Measurements from ENCODE around the gene IL20. TPM values are rescaled to one million over a fixed set of nuclear protein-coding genes. Genes with fewer than 3 reads are reported as not detected.

Gene IL20
- total RNA-seq, 1 experiment from 2014 or later: not detected

DNA sequence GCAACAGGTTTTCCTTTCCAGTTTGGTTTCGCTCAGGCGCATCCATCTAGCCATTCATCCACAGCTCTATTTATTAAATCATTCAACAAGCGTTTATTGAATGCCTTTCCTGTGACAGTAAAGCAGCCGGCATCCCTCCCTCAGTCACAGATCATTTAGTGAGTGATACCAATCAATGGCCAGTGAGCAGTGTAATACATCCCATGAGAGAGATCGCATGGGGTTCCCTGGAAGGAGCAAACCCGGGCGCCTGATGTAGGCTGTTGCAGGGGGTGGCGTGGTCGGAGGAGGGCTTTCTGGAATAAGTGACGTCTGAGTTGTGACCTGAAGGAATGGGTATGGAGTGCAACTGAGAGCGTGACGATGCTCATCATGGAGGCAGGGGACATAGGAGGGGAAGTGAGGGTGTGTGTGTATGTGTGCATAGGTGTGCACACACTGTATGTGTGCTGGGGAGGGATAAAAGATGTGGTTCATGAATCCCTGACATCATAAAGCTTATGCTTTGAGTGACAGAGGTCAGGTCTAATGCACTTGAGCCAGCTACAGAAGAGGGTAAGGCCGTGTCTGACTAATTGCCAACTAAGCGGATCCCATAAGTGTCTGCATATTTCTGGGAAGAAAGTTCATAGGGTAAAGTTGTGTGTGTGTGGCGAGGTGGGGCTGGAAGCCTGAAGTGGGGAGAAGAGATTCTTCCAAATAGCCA is 49.8 kb downstream of the IL20 start:
- TF ChIP-seq CTCF (IDR thresholded peaks at IDR 0.05): no peak
- POLR2A ChIA-PET: no interaction called here
- in situ Hi-C loops (cut with HindIII; ENCODE audit: low pct_unique_long_range_greater_than_20kb, low sequenced_read_pairs): no loop called here
- Histone ChIP-seq H3K36me3 (ENCODE audit: control insufficient read depth, insufficient read depth, low read length) (no peaks in the 10 kb centered on the region), H3K9me3 (ENCODE audit: control insufficient read depth, insufficient read depth, low read depth, low read length) (no peaks in the 10 kb centered on the region), H3K27ac (ENCODE audit: low read length) (no peak overlapping the region), H3K4me3 (ENCODE audit: low read depth in 2 of 2, low read length in 2 of 2) (no peak overlapping the region), H3K27me3 (ENCODE audit: control insufficient read depth, insufficient read depth, low read length) (peaks cover 12% of the 10 kb centered on the region), H3K4me1 (ENCODE audit: control insufficient read depth, insufficient read depth, low read length) (no peaks in the 10 kb centered on the region)
- BruUV-seq (replicated peaks): no TSS peak
- ATAC-seq (no peak), DNase-seq (ENCODE audit: low read depth, low spot score) (no peak)
- CTCF ChIA-PET: no interaction called here
- intact Hi-C loops (cut with micrococcal nuclease; ENCODE audit: unreplicated experiment): loop anchor here (10.0 kb wide), 1 partner anchor 280 kb away; the partner anchor contains the start of gene DYRK3

- intact Hi-C loops (cut with micrococcal nuclease; ENCODE audit: unreplicated experiment) (loop anchor here (10.0 kb wide), 1 partner anchor 281 kb away; the partner anchor contains the start of gene DYRK3), in situ Hi-C loops (cut with HindIII; ENCODE audit: low pct_unique_long_range_greater_than_20kb, low sequenced_read_pairs) (no loop called here)
- no peak for ATAC-seq
- H3K27ac ChIP-seq (ENCODE audit: low read length): no peak overlapping the region
- peaks cover 4% of the 10 kb centered on the region; the same call in 1 of the 2 replicates for H3K27me3 ChIP-seq (ENCODE audit: control insufficient read depth, insufficient read depth, low read length)
- no peak overlapping the region for H3K4me3 ChIP-seq (ENCODE audit: low read depth in 2 of 2, low read length in 2 of 2)
- no peaks in the 10 kb centered on the region for H3K9me3 ChIP-seq (ENCODE audit: control insufficient read depth, insufficient read depth, low read depth, low read length)
- TF ChIP-seq REST (IDR thresholded peaks at IDR 0.05; ENCODE audit: insufficient read depth in 1 of 2, low read depth in 2 of 2, low read length in 1 of 2): no peak
- DNase-seq (ENCODE audit: low read depth, low spot score): no peak
- no peaks in the 10 kb centered on the region for H3K36me3 ChIP-seq (ENCODE audit: control insufficient read depth, insufficient read depth, low read length)
- no TSS peak for BruUV-seq (replicated peaks)
- ChIA-PET POLR2A (no interaction called here), CTCF (no interaction called here)
- H3K4me1 ChIP-seq (ENCODE audit: control insufficient read depth, insufficient read depth, low read length): no peaks in the 10 kb centered on the region
Measured at GRCh38 chr1:206916000-206916709, 50.7 kb downstream of the IL20 start.

- no TSS peak for BruUV-seq (replicated peaks)
- H3K27ac ChIP-seq (ENCODE audit: low read length): no peak overlapping the region
- in situ Hi-C loops (cut with HindIII; ENCODE audit: low pct_unique_long_range_greater_than_20kb, low sequenced_read_pairs): no loop called here
- ATAC-seq: no peak
- intact Hi-C loops (cut with micrococcal nuclease; ENCODE audit: unreplicated experiment): loop anchor here (10.0 kb wide), 1 partner anchor 283 kb away; the partner anchor contains the start of gene DYRK3
- H3K4me1 ChIP-seq (ENCODE audit: control insufficient read depth, insufficient read depth, low read length): no peaks in the 10 kb centered on the region
- CTCF ChIA-PET: no interaction called here
- H3K36me3 ChIP-seq (ENCODE audit: control insufficient read depth, insufficient read depth, low read length): no peaks in the 10 kb centered on the region
- DNase-seq (ENCODE audit: low read depth, low spot score): no peak
- no peak overlapping the region for H3K4me3 ChIP-seq (ENCODE audit: low read depth in 2 of 2, low read length in 2 of 2)
- POLR2A ChIA-PET: no interaction called here
- peaks cover 3% of the 10 kb centered on the region; the same call in 1 of the 2 replicates for H3K27me3 ChIP-seq (ENCODE audit: control insufficient read depth, insufficient read depth, low read length)
- TF ChIP-seq CTCF (IDR thresholded peaks at IDR 0.05) (no peak), TCF7L2 (IDR thresholded peaks at IDR 0.05; ENCODE audit: low read depth, low read length) (no peak), POLR2AphosphoS5 (IDR thresholded peaks at IDR 0.05; ENCODE audit: low read depth, low read length) (no peak), REST (IDR thresholded peaks at IDR 0.05; ENCODE audit: insufficient read depth in 1 of 2, low read depth in 2 of 2, low read length in 1 of 2) (no peak), SIN3A (IDR thresholded peaks at IDR 0.05; ENCODE audit: borderline replicate concordance, insufficient read depth, low read depth, low read length) (no peak)
- no peaks in the 10 kb centered on the region for H3K9me3 ChIP-seq (ENCODE audit: control insufficient read depth, insufficient read depth, low read depth, low read length)
Measured at GRCh38 chr1:206918076-206918475, 52.7 kb downstream of the IL20 start.
